Liver (tissue), 9 donors: ENCODE measurements around the gene LGALS12. TPM values are rescaled to one million over a fixed set of nuclear protein-coding genes. Genes with fewer than 3 reads are reported as not detected.

Source experiments
- DNase-seq: peaks from one replicate; pipeline ENCODE4 v3.0.0-alpha.2; 2017; ENCODE audit warnings: low spot score
- H3K27ac ChIP-seq, 2 donors: one replicate each; pipeline ENCODE4 v1.7.0; 2013; ENCODE audit warnings: inconsistent platforms in 2 of 2, low read length in 2 of 2, control low read depth in 1 of 2, low read depth in 1 of 2, mild to moderate bottlenecking in 1 of 2
- H3K27me3 ChIP-seq, 4 donors: one replicate each; pipeline versions ENCODE4 v1.6.1 to v1.7.0; 2013; ENCODE audit warnings: low read length in 3 of 4, inconsistent platforms in 1 of 4, mild to moderate bottlenecking in 1 of 4, moderate library complexity in 1 of 4; ENCODE audit not compliant: control insufficient read depth in 4 of 4, insufficient read depth in 4 of 4
- H3K36me3 ChIP-seq, 4 donors: one replicate each; pipeline versions ENCODE4 v1.6.1 to v1.7.0; 2013; ENCODE audit warnings: low read length in 3 of 4, mild to moderate bottlenecking in 3 of 4, low read depth in 1 of 4, moderate library complexity in 1 of 4; ENCODE audit not compliant: control insufficient read depth in 4 of 4, insufficient read depth in 3 of 4
- H3K4me1 ChIP-seq, 4 donors: one replicate each; pipeline versions ENCODE4 v1.6.1 to v1.7.0; 2013; ENCODE audit warnings: low read length in 3 of 4, mild to moderate bottlenecking in 3 of 4, moderate library complexity in 1 of 4; ENCODE audit not compliant: control insufficient read depth in 4 of 4, insufficient read depth in 4 of 4
- H3K4me3 ChIP-seq, 3 donors: one replicate each; pipeline versions ENCODE4 v1.6.1 to v1.7.0; 2013; ENCODE audit warnings: low read length in 3 of 3, control low read depth in 1 of 3, low read depth in 1 of 3, mild to moderate bottlenecking in 1 of 3
- H3K9ac ChIP-seq, 2 donors: one replicate each; pipeline ENCODE4 v1.7.0; 2013; ENCODE audit warnings: low read length in 2 of 2, mild to moderate bottlenecking in 2 of 2, moderate library complexity in 2 of 2, control low read depth in 1 of 2, low read depth in 1 of 2
- H3K9me3 ChIP-seq, 4 donors: one replicate each; pipeline versions ENCODE4 v1.6.1 to v1.7.0; 2013; ENCODE audit warnings: low read length in 3 of 4; ENCODE audit not compliant: control insufficient read depth in 4 of 4
- EGR1 ChIP-seq, 2 donors: IDR thresholded peaks; 2 replicates each; pipeline ENCODE4 v1.6.1; 2016 to 2018; ENCODE audit warnings: antibody characterized with exemption in 2 of 2, low read depth in 2 of 2
- FOXA1 ChIP-seq: IDR thresholded peaks from 2 replicates; pipeline ENCODE4 v1.6.1; 2016; ENCODE audit warnings: antibody characterized with exemption
- FOXA2 ChIP-seq: IDR thresholded peaks from 2 replicates; pipeline ENCODE4 v1.6.1; 2016; ENCODE audit warnings: antibody characterized with exemption
- GABPA ChIP-seq, 2 donors: IDR thresholded peaks in 1 of 2; conservative IDR thresholded peaks in 1 of 2; 2 replicates each; pipeline ENCODE4 v1.6.1; 2016; ENCODE audit warnings: antibody characterized with exemption in 2 of 2, mild to moderate bottlenecking in 1 of 2, moderate library complexity in 1 of 2
- HNF4A ChIP-seq, 2 donors: conservative IDR thresholded peaks; 2 replicates each; pipeline ENCODE4 v1.6.1; 2016; ENCODE audit warnings: antibody characterized with exemption in 2 of 2, mild to moderate bottlenecking in 2 of 2
- JUND ChIP-seq, 2 donors: IDR thresholded peaks; 2 replicates each; pipeline ENCODE4 v1.6.1; 2016; ENCODE audit warnings: antibody characterized with exemption in 2 of 2
- MAX ChIP-seq: IDR thresholded peaks from 2 replicates; pipeline ENCODE4 v1.6.1; 2016; ENCODE audit warnings: antibody characterized with exemption
- RAD21 ChIP-seq, 2 donors: IDR thresholded peaks; 2 replicates each; pipeline ENCODE4 v1.6.1; 2016; ENCODE audit warnings: antibody characterized with exemption in 2 of 2, mild to moderate bottlenecking in 2 of 2
- RXRA ChIP-seq, 2 donors: IDR thresholded peaks; 2 replicates each; pipeline ENCODE4 v1.6.1; 2017 to 2018; ENCODE audit warnings: antibody characterized with exemption in 2 of 2, mild to moderate bottlenecking in 1 of 2
- SP1 ChIP-seq: IDR thresholded peaks from 2 replicates; pipeline ENCODE4 v1.6.1; 2018; ENCODE audit warnings: antibody characterized with exemption, mild to moderate bottlenecking
- TAF1 ChIP-seq: conservative IDR thresholded peaks from 2 replicates; pipeline ENCODE4 v1.6.1; 2016; ENCODE audit warnings: antibody characterized with exemption, mild to moderate bottlenecking
- WGBS: extraction: QIAGEN DNeasy Blood & Tissue Kit; methylation state at CpG from one replicate; pipeline ENCODE4 v1.1.7; 2013; 5-methylcytosine and 5-hydroxymethylcytosine counted together
- polyA plus RNA-seq, 2 donors: library from polyadenylated mRNA; stranded (reverse) in 1 of 2; unstranded in 1 of 2; fragments of 200-250 nt in 1 of 2; fragments of >200 nt in 1 of 2; fragmentation: Nextera tagmentation in 1 of 2; extraction: Ambion mirVana in 1 of 2; gene quantifications; one replicate each; pipeline versions ENCODE4 v1.2.1 to v1.2.3, GENCODE V29; 2013 to 2015
- total RNA-seq, 2 donors: library from RNA; depleted of rRNA; stranded (reverse); fragments of >200 nt; gene quantifications; one replicate each; pipeline ENCODE4 v1.2.3, GENCODE V29; 2014
- TF ChIP-seq, protein P1 (sequence below): IDR thresholded peaks from 2 replicates; pipeline ENCODE4 v1.6.1; 2016; ENCODE audit warnings: antibody characterized with exemption
- TF ChIP-seq, protein P2 (sequence below): IDR thresholded peaks from 2 replicates; pipeline ENCODE4 v1.6.1; 2016; ENCODE audit warnings: antibody characterized with exemption
- donor health status: healthy.
- donor health status: healthy.
- donor health status: healthy.
- donor health status: healthy.
- donor health status: healthy.

Gene LGALS12
- total and polyA plus RNA-seq, 4 donors = 0.03 to 0.98 TPM; not detected in 2

GRCh38 chr11:63488789-63489188 is 17.1 kb upstream of the LGALS12 start:
- Histone ChIP-seq H3K4me3 (no peak overlapping the region), H3K9me3 (no peaks in the 10 kb centered on the region), H3K4me1 (peaks cover 3 to 13% (median 10%) of the 10 kb centered on the region in 4 donors), H3K27ac (no peak overlapping the region), H3K27me3 (no peaks in the 10 kb centered on the region), H3K9ac (no peak overlapping the region), H3K36me3 (no peaks in the 10 kb centered on the region)
- 81% methylated on average over 1 of the region's 1 CpG for WGBS
- TF ChIP-seq SP1 (no peak), RXRA (IDR thresholded peaks at IDR 0.05) (no peak), HNF4A (conservative IDR thresholded peaks at IDR 0.05) (no peak), FOXA2 (no peak), GABPA (IDR thresholded peaks at IDR 0.05 in 1 of 2, conservative IDR thresholded peaks at IDR 0.05 in 1 of 2) (no peak)
- TF ChIP-seq, protein P1, sequence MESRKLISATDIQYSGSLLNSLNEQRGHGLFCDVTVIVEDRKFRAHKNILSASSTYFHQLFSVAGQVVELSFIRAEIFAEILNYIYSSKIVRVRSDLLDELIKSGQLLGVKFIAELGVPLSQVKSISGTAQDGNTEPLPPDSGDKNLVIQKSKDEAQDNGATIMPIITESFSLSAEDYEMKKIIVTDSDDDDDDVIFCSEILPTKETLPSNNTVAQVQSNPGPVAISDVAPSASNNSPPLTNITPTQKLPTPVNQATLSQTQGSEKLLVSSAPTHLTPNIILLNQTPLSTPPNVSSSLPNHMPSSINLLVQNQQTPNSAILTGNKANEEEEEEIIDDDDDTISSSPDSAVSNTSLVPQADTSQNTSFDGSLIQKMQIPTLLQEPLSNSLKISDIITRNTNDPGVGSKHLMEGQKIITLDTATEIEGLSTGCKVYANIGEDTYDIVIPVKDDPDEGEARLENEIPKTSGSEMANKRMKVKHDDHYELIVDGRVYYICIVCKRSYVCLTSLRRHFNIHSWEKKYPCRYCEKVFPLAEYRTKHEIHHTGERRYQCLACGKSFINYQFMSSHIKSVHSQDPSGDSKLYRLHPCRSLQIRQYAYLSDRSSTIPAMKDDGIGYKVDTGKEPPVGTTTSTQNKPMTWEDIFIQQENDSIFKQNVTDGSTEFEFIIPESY = no peak
- TF ChIP-seq, protein P2, sequence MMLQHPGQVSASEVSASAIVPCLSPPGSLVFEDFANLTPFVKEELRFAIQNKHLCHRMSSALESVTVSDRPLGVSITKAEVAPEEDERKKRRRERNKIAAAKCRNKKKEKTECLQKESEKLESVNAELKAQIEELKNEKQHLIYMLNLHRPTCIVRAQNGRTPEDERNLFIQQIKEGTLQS = no peak
- no peak for DNase-seq

DNA sequence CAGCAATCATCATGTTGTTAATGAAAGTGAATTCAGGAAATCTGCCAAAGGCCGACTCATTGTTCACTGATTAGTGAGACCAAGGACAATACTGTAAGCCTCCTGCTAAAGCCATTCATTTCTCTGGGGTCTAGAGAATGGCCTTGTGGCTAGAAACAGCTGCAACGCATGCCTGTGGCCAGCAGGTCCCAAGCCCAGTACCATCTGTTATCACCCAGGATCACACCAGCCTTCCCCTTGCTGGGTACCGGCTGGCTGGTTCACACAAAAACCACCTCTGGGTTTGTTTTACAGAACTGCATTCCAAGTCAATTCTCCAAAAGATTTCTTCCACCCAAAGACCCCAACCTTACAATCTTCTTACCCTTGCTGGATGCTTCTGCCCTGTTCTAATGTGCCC is 16.0 kb upstream of the LGALS12 start:
- TF ChIP-seq EGR1 (IDR thresholded peaks at IDR 0.05; ENCODE audit: low read depth in 2 of 2) (no peak), FOXA1 (no peak), RXRA (IDR thresholded peaks at IDR 0.05) (no peak), MAX (no peak), GABPA (IDR thresholded peaks at IDR 0.05 in 1 of 2, conservative IDR thresholded peaks at IDR 0.05 in 1 of 2) (no peak), RAD21 (IDR thresholded peaks at IDR 0.05) (no peak), JUND (IDR thresholded peaks at IDR 0.05) (no peak), FOXA2 (no peak), SP1 (no peak), TAF1 (no peak)
- TF ChIP-seq, protein P1 = no peak
- DNase-seq = no peak
- no peak overlapping the region for H3K9ac ChIP-seq
- 77% methylated on average over 3 of the region's 3 CpGs for WGBS
- H3K27ac ChIP-seq = no peak overlapping the region
- no peaks in the 10 kb centered on the region for H3K9me3 ChIP-seq
- H3K4me3 ChIP-seq = no peak overlapping the region
- no peaks in the 10 kb centered on the region for H3K36me3 ChIP-seq
- H3K27me3 ChIP-seq = no peaks in the 10 kb centered on the region
- peaks cover 3 to 23% (median 21%) of the 10 kb centered on the region in 4 donors for H3K4me1 ChIP-seq
